GM23338 (cell line): ENCODE data around the gene VNN1. TPM values are rescaled to one million over a fixed set of nuclear protein-coding genes. Genes with fewer than 3 reads are reported as not detected.

ENCODE experiments used
- ATAC-seq: fragments of 200-7000 bp; cut with Tn5 transposase; 3 replicates; pipeline ENCODE4 v1.9.1; 2020
- DNase-seq: peaks from one replicate; pipeline ENCODE4 v3.0.0-alpha.2; 2015; ENCODE audit warnings: low spot score
- H2AFZ ChIP-seq: fragments of 200-600 bp; sonication (generic); 2 replicates; pipeline ENCODE4 v1.8.0; 2016; ENCODE audit warnings: antibody characterized with exemption, mild to moderate bottlenecking, moderate library complexity
- H3F3A ChIP-seq: fragments of 200-600 bp; sonication (generic); replicated peaks from 2 replicates; pipeline ENCODE4 v1.8.0; 2017; ENCODE audit warnings: antibody characterized with exemption, mixed run types, low read depth
- H3K27ac ChIP-seq: fragments of 200-600 bp; sonication (generic); 2 replicates; pipeline ENCODE4 v1.6.1; 2016; ENCODE audit warnings: low read depth
- H3K27me3 ChIP-seq: fragments of 200-600 bp; sonication (generic); 2 replicates; pipeline ENCODE4 v1.8.0; 2016; ENCODE audit warnings: mild to moderate bottlenecking, mixed run types, moderate library complexity; ENCODE audit not compliant: insufficient read depth
- H3K36me3 ChIP-seq: fragments of 200-600 bp; sonication (generic); 2 replicates; pipeline ENCODE4 v1.8.0; 2016; ENCODE audit warnings: mild to moderate bottlenecking; ENCODE audit not compliant: insufficient read depth
- H3K4me1 ChIP-seq: fragments of 200-600 bp; sonication (generic); 2 replicates; pipeline ENCODE4 v1.8.0; 2016; ENCODE audit warnings: mild to moderate bottlenecking, moderate library complexity; ENCODE audit not compliant: insufficient read depth
- H3K4me2 ChIP-seq: fragments of 200-600 bp; sonication (generic); 2 replicates; pipeline ENCODE4 v1.7.1; 2017; ENCODE audit warnings: mixed run types
- H3K4me3 ChIP-seq: fragments of 200-600 bp; sonication (generic); 2 replicates; pipeline ENCODE4 v1.6.1; 2016; ENCODE audit warnings: mixed run types
- H3K79me2 ChIP-seq: fragments of 200-600 bp; sonication (generic); replicated peaks from 2 replicates; pipeline ENCODE4 v1.8.0; 2017; ENCODE audit warnings: mild to moderate bottlenecking; ENCODE audit not compliant: insufficient read depth
- H3K9me2 ChIP-seq: fragments of 200-600 bp; sonication (generic); 2 replicates; pipeline ENCODE4 v1.8.0; 2017; ENCODE audit not compliant: insufficient read depth
- H4K20me1 ChIP-seq: fragments of 200-600 bp; sonication (generic); replicated peaks from 2 replicates; pipeline ENCODE4 v1.8.0; 2017; ENCODE audit warnings: mild to moderate bottlenecking; ENCODE audit not compliant: insufficient read depth
- H3K27ac Mint-ChIP-seq: 2 replicates; pipeline ENCODE4 v1.8.0; 2020; ENCODE audit warnings: inconsistent platforms, mild to moderate bottlenecking, moderate library complexity, mixed read lengths
- H3K27me3 Mint-ChIP-seq: 3 replicates; pipeline ENCODE4 v1.8.0; 2022; ENCODE audit warnings: low read depth, mild to moderate bottlenecking, moderate library complexity, mixed read lengths, inconsistent platforms; ENCODE audit not compliant: insufficient read depth, poor library complexity
- H3K36me3 Mint-ChIP-seq: 3 replicates; pipeline ENCODE4 v1.8.0; 2021; ENCODE audit warnings: low read depth, mild to moderate bottlenecking, inconsistent platforms, moderate library complexity, mixed read lengths
- H3K4me1 Mint-ChIP-seq: 3 replicates; pipeline ENCODE4 v1.8.0; 2020; ENCODE audit warnings: mild to moderate bottlenecking, inconsistent platforms, mixed read lengths
- H3K4me3 Mint-ChIP-seq: 3 replicates; pipeline ENCODE4 v1.8.0; 2021; ENCODE audit warnings: moderate library complexity, mild to moderate bottlenecking, inconsistent platforms, mixed read lengths
- H3K9me3 Mint-ChIP-seq: 3 replicates; pipeline ENCODE4 v1.8.0; 2020; ENCODE audit warnings: moderate library complexity, mild to moderate bottlenecking, inconsistent platforms, mixed read lengths
- CREB1 ChIP-seq: fragments of 250-450 bp; sonication (Bioruptor Pico); IDR thresholded peaks from 2 replicates; pipeline ENCODE4 v1.5.0; 2020; ENCODE audit warnings: low read depth, mild to moderate bottlenecking, moderate library complexity
- EZH2phosphoT487 ChIP-seq: fragments of 200-600 bp; sonication (generic); IDR thresholded peaks from one replicate; pipeline ENCODE4 v1.8.1; 2018; ENCODE audit warnings: antibody characterized with exemption; ENCODE audit not compliant: unreplicated experiment
- NANOG ChIP-seq: IDR thresholded peaks from 2 replicates; pipeline ENCODE4 v1.6.1; 2016; ENCODE audit warnings: antibody characterized with exemption, borderline replicate concordance
- POLR2AphosphoS5 ChIP-seq: IDR thresholded peaks from 2 replicates; pipeline ENCODE4 v1.6.1; 2016; ENCODE audit warnings: antibody characterized with exemption, low read depth
- STAT1 ChIP-seq: IDR thresholded peaks from one replicate; pipeline ENCODE4 v1.6.1; 2016; ENCODE audit warnings: antibody characterized with exemption; ENCODE audit not compliant: unreplicated experiment
- ZNF114 ChIP-seq: fragments of 250-450 bp; sonication (Bioruptor Pico); IDR thresholded peaks from 2 replicates; pipeline ENCODE4 v1.5.0; 2020; ENCODE audit warnings: mild to moderate bottlenecking, moderate library complexity
- ZNF331 ChIP-seq: fragments of 250-450 bp; sonication (Bioruptor Pico); IDR thresholded peaks from 2 replicates; pipeline ENCODE4 v1.5.0; 2020; ENCODE audit warnings: low read depth, mild to moderate bottlenecking, moderate library complexity
- polyA plus RNA-seq: library from polyadenylated mRNA; unstranded; fragments of >200 nt; fragmentation: Nextera tagmentation; extraction: Ambion mirVana; gene quantifications from 2 replicates; pipeline ENCODE4 v1.2.1, GENCODE V29; 2016
- total RNA-seq: library from RNA; depleted of rRNA; stranded (reverse); fragments of >200 nt; shearing (Covaris generic); gene quantifications from 2 replicates; pipeline ENCODE4 v1.2.3, GENCODE V29; 2014
- TF ChIP-seq, protein P1 (sequence below): fragments of 250-450 bp; sonication (Bioruptor Pico); IDR thresholded peaks from 2 replicates; pipeline ENCODE4 v1.5.0; 2020; ENCODE audit warnings: mild to moderate bottlenecking, moderate library complexity
- TF ChIP-seq, protein P2 (sequence below): IDR thresholded peaks from one replicate; pipeline ENCODE4 v1.6.1; 2018; ENCODE audit warnings: antibody characterized with exemption; ENCODE audit not compliant: unreplicated experiment
- TF ChIP-seq, protein P3 (sequence below): IDR thresholded peaks from 2 replicates; pipeline ENCODE4 v1.6.1; 2016; ENCODE audit warnings: antibody characterized with exemption
- TF ChIP-seq, protein P4 (sequence below), 2 experiments: fragments of 200-600 bp in 1 of 2; sonication (generic) in 1 of 2; conservative IDR thresholded peaks; 2 replicates each; pipeline versions ENCODE4 v1.5.1 to v1.6.1; 2016 to 2017; ENCODE audit warnings: antibody characterized with exemption in 2 of 2, low read depth in 2 of 2, mild to moderate bottlenecking in 2 of 2, moderate library complexity in 1 of 2

VNN1 gene
- total and polyA plus RNA-seq, 2 experiments from 2014 or later = not detected

DNA sequence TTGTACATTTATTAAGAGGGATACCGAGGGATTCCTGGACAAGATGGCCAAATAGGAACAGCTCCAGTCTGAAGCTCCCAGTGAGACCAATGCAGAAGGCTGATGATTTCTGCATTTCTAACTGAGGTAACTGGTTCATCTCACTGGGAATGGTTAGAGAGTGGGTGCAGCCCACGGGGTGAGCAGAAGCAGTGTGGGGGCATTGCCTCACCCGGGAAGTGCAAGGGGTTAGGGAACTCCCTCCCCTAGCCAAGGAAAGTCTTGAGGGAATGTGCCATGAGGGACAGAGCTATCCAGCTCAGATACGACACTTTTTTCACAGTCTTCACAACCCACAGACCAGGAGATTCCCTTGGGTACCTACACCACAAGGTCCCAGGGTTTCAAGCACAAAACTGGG, 79.1 kb downstream of the VNN1 start (continued):
- TF ChIP-seq, protein P1, sequence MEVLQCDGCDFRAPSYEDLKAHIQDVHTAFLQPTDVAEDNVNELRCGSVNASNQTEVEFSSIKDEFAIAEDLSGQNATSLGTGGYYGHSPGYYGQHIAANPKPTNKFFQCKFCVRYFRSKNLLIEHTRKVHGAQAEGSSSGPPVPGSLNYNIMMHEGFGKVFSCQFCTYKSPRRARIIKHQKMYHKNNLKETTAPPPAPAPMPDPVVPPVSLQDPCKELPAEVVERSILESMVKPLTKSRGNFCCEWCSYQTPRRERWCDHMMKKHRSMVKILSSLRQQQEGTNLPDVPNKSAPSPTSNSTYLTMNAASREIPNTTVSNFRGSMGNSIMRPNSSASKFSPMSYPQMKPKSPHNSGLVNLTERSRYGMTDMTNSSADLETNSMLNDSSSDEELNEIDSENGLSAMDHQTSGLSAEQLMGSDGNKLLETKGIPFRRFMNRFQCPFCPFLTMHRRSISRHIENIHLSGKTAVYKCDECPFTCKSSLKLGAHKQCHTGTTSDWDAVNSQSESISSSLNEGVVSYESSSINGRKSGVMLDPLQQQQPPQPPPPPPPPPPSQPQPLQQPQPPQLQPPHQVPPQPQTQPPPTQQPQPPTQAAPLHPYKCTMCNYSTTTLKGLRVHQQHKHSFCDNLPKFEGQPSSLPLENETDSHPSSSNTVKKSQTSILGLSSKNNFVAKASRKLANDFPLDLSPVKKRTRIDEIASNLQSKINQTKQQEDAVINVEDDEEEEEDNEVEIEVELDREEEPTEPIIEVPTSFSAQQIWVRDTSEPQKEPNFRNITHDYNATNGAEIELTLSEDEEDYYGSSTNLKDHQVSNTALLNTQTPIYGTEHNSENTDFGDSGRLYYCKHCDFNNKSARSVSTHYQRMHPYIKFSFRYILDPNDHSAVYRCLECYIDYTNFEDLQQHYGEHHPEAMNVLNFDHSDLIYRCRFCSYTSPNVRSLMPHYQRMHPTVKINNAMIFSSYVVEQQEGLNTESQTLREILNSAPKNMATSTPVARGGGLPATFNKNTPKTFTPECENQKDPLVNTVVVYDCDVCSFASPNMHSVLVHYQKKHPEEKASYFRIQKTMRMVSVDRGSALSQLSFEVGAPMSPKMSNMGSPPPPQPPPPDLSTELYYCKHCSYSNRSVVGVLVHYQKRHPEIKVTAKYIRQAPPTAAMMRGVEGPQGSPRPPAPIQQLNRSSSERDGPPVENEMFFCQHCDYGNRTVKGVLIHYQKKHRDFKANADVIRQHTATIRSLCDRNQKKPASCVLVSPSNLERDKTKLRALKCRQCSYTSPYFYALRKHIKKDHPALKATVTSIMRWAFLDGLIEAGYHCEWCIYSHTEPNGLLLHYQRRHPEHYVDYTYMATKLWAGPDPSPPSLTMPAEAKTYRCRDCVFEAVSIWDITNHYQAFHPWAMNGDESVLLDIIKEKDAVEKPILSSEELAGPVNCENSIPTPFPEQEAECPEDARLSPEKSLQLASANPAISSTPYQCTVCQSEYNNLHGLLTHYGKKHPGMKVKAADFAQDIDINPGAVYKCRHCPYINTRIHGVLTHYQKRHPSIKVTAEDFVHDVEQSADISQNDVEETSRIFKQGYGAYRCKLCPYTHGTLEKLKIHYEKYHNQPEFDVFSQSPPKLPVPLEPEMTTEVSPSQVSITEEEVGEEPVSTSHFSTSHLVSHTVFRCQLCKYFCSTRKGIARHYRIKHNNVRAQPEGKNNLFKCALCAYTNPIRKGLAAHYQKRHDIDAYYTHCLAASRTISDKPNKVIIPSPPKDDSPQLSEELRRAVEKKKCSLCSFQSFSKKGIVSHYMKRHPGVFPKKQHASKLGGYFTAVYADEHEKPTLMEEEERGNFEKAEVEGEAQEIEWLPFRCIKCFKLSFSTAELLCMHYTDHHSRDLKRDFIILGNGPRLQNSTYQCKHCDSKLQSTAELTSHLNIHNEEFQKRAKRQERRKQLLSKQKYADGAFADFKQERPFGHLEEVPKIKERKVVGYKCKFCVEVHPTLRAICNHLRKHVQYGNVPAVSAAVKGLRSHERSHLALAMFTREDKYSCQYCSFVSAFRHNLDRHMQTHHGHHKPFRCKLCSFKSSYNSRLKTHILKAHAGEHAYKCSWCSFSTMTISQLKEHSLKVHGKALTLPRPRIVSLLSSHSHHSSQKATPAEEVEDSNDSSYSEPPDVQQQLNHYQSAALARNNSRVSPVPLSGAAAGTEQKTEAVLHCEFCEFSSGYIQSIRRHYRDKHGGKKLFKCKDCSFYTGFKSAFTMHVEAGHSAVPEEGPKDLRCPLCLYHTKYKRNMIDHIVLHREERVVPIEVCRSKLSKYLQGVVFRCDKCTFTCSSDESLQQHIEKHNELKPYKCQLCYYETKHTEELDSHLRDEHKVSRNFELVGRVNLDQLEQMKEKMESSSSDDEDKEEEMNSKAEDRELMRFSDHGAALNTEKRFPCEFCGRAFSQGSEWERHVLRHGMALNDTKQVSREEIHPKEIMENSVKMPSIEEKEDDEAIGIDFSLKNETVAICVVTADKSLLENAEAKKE (CRISPR knock-in tag) = no peak

DNA sequence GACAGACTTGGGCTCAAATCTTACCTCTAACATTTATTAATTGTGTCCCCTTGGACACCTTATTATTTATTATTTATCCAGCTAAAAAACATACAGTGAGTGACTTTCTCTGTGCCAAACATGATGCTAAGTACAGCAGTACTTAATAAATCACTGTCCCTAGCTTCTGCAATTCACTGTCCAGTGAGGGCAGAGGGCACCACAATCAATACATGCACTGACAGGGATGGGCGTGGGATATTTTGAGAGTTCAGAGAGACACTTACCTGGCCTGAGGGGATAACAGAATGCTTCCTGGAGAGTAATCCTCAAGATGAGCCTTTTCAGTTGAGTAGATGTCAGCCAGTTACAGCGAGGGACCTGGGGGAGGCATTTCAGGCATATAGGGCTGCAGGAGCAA, 80.5 kb downstream of the VNN1 start:
- Histone ChIP-seq H4K20me1 (no peaks in the 10 kb centered on the region), H3K27ac (no peak overlapping the region), H2AFZ (peak overlapping the region; percentile 38; the same call in 1 of the 2 replicates), H3K27me3 (no peaks in the 10 kb centered on the region), H3K4me2 (no peak overlapping the region), H3F3A (no peaks in the 10 kb centered on the region), H3K4me1 (no peaks in the 10 kb centered on the region), H3K9me2 (no peaks in the 10 kb centered on the region; the same call in 1 of the 2 replicates), H3K4me3 (no peak overlapping the region), H3K79me2 (no peaks in the 10 kb centered on the region), H3K36me3 (no peaks in the 10 kb centered on the region)
- DNase-seq (no peak), ATAC-seq (no peak)
- Mint-ChIP-seq H3K27ac (no peak overlapping the region), H3K4me1 (peaks cover under 1% of the 10 kb centered on the region; the same call in 1 of the 3 replicates), H3K36me3 (peaks cover 7% of the 10 kb centered on the region; the same call in 2 of the 3 replicates), H3K9me3 (peaks cover 10% of the 10 kb centered on the region; the same call in 2 of the 3 replicates), H3K4me3 (no peak overlapping the region), H3K27me3 (no peaks in the 10 kb centered on the region)
- TF ChIP-seq NANOG (no peak), ZNF114 (CRISPR knock-in tag) (no peak), CREB1 (CRISPR knock-in tag) (no peak), ZNF331 (CRISPR knock-in tag) (no peak), EZH2phosphoT487 (no peak), STAT1 (no peak), POLR2AphosphoS5 (no peak)
- TF ChIP-seq, protein P2, sequence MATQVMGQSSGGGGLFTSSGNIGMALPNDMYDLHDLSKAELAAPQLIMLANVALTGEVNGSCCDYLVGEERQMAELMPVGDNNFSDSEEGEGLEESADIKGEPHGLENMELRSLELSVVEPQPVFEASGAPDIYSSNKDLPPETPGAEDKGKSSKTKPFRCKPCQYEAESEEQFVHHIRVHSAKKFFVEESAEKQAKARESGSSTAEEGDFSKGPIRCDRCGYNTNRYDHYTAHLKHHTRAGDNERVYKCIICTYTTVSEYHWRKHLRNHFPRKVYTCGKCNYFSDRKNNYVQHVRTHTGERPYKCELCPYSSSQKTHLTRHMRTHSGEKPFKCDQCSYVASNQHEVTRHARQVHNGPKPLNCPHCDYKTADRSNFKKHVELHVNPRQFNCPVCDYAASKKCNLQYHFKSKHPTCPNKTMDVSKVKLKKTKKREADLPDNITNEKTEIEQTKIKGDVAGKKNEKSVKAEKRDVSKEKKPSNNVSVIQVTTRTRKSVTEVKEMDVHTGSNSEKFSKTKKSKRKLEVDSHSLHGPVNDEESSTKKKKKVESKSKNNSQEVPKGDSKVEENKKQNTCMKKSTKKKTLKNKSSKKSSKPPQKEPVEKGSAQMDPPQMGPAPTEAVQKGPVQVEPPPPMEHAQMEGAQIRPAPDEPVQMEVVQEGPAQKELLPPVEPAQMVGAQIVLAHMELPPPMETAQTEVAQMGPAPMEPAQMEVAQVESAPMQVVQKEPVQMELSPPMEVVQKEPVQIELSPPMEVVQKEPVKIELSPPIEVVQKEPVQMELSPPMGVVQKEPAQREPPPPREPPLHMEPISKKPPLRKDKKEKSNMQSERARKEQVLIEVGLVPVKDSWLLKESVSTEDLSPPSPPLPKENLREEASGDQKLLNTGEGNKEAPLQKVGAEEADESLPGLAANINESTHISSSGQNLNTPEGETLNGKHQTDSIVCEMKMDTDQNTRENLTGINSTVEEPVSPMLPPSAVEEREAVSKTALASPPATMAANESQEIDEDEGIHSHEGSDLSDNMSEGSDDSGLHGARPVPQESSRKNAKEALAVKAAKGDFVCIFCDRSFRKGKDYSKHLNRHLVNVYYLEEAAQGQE = no peak
- TF ChIP-seq, protein P3, sequence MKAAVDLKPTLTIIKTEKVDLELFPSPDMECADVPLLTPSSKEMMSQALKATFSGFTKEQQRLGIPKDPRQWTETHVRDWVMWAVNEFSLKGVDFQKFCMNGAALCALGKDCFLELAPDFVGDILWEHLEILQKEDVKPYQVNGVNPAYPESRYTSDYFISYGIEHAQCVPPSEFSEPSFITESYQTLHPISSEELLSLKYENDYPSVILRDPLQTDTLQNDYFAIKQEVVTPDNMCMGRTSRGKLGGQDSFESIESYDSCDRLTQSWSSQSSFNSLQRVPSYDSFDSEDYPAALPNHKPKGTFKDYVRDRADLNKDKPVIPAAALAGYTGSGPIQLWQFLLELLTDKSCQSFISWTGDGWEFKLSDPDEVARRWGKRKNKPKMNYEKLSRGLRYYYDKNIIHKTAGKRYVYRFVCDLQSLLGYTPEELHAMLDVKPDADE = no peak
- TF ChIP-seq, protein P4, sequence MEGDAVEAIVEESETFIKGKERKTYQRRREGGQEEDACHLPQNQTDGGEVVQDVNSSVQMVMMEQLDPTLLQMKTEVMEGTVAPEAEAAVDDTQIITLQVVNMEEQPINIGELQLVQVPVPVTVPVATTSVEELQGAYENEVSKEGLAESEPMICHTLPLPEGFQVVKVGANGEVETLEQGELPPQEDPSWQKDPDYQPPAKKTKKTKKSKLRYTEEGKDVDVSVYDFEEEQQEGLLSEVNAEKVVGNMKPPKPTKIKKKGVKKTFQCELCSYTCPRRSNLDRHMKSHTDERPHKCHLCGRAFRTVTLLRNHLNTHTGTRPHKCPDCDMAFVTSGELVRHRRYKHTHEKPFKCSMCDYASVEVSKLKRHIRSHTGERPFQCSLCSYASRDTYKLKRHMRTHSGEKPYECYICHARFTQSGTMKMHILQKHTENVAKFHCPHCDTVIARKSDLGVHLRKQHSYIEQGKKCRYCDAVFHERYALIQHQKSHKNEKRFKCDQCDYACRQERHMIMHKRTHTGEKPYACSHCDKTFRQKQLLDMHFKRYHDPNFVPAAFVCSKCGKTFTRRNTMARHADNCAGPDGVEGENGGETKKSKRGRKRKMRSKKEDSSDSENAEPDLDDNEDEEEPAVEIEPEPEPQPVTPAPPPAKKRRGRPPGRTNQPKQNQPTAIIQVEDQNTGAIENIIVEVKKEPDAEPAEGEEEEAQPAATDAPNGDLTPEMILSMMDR (conservative IDR thresholded peaks at IDR 0.05; ENCODE audit: low read depth in 2 of 2) = no peak
